Breast epithelium (tissue), 4 donors: ENCODE measurements around the gene VMO1. TPM values are rescaled to one million over a fixed set of nuclear protein-coding genes. Genes with fewer than 3 reads are reported as not detected.

Experiments used
- DNase-seq, 2 donors: peaks; one replicate each; pipeline ENCODE4 v3.0.0-alpha.2; 2019; ENCODE audit warnings: low spot score in 2 of 2
- H3K27ac ChIP-seq, 2 donors: fragments of 200-600 bp; sonication (generic) in 1 of 2; one replicate each; pipeline ENCODE4 v1.5.1; 2016 to 2019; ENCODE audit warnings: mild to moderate bottlenecking in 1 of 2
- H3K27me3 ChIP-seq, 2 donors: fragments of 200-600 bp; sonication (generic) in 1 of 2; one replicate each; pipeline versions ENCODE4 v1.5.1 to v1.6.0; 2017 to 2019; ENCODE audit warnings: control low read depth in 1 of 2, mild to moderate bottlenecking in 1 of 2
- H3K36me3 ChIP-seq: fragments of 200-600 bp; one replicate; pipeline ENCODE4 v1.5.1; 2019
- H3K4me1 ChIP-seq, 2 donors: fragments of 200-600 bp; sonication (generic); one replicate each; pipeline ENCODE4 v1.5.1; 2016 to 2019; ENCODE audit warnings: control low read depth in 1 of 2
- H3K4me3 ChIP-seq, 3 donors: fragments of 200-600 bp; sonication (generic); 1 replicate in 2 of 3; 2 replicates in 1 of 3; pipeline ENCODE4 v1.5.1; 2016 to 2019; ENCODE audit warnings: mild to moderate bottlenecking in 3 of 3, moderate library complexity in 2 of 3
- H3K9me3 ChIP-seq, 2 donors: fragments of 200-600 bp; sonication (generic) in 1 of 2; one replicate each; pipeline ENCODE4 v1.5.1; 2016 to 2019; ENCODE audit warnings: control low read depth in 1 of 2
- CTCF ChIP-seq, 3 donors: fragments of 450-650 bp; IDR thresholded peaks; one replicate each; pipeline ENCODE4 v1.5.1; 2016 to 2017; ENCODE audit warnings: antibody characterized with exemption in 3 of 3, mild to moderate bottlenecking in 3 of 3, moderate library complexity in 3 of 3
- POLR2A ChIP-seq: fragments of 450-650 bp; IDR thresholded peaks from one replicate; pipeline ENCODE4 v1.6.1; 2016; ENCODE audit warnings: antibody characterized with exemption, mild to moderate bottlenecking, moderate library complexity
- POLR2AphosphoS5 ChIP-seq, 3 donors: sonication (generic); formaldehyde crosslinking; IDR thresholded peaks; one replicate each; pipeline ENCODE4 v1.6.1; 2017; ENCODE audit warnings: antibody characterized with exemption in 3 of 3
- intact Hi-C: fragments of 100-400 bp; cut with DNase I; formaldehyde crosslinking; loops from one replicate; pipeline ENCODE4 v1.15.1; 2023; ENCODE audit warnings: low total_unique reads
- total RNA-seq, 3 donors: library from RNA; depleted of rRNA; stranded (reverse); fragments of >200 nt; gene quantifications; one replicate each; pipeline ENCODE4 v1.1.0, GENCODE V29; 2016

VMO1 gene
- total RNA-seq, 3 donors from 2014 or later, result 0.98 to 5.0 (median 2.6) TPM

GRCh38 chr17:4827399-4827798 is 41.2 kb upstream of the VMO1 start:
- intact Hi-C loops, result no loop called here

GRCh38 chr17:4823373-4824089 is 37.4 kb upstream of the VMO1 start:
- Histone ChIP-seq H3K36me3 (peaks cover 4% of the 10 kb centered on the region), H3K4me3 (no peak overlapping the region), H3K27ac (no peak overlapping the region), H3K9me3 (no peaks in the 10 kb centered on the region), H3K4me1 (no peaks in the 10 kb centered on the region), H3K27me3 (no peaks in the 10 kb centered on the region)
- intact Hi-C loops, result no loop called here
- no peak for DNase-seq
- TF ChIP-seq CTCF (IDR thresholded peaks at IDR 0.05) (no peak), POLR2AphosphoS5 (IDR thresholded peaks at IDR 0.05) (no peak), POLR2A (no peak)

More at GRCh38 chr17:4827399-4827798, 41.2 kb upstream of the VMO1 start:
- Histone ChIP-seq H3K4me3 (no peak overlapping the region), H3K27ac (no peak overlapping the region), H3K27me3 (no peaks in the 10 kb centered on the region), H3K4me1 (no peaks in the 10 kb centered on the region), H3K36me3 (no peaks in the 10 kb centered on the region), H3K9me3 (no peaks in the 10 kb centered on the region)
- TF ChIP-seq CTCF (IDR thresholded peaks at IDR 0.05) (no peak), POLR2A (no peak), POLR2AphosphoS5 (IDR thresholded peaks at IDR 0.05) (no peak)
- DNase-seq, result no peak

GRCh38 chr17:4822835-4823234 is 36.7 kb upstream of the VMO1 start:
- Histone ChIP-seq H3K36me3 (peaks cover 4% of the 10 kb centered on the region), H3K4me3 (no peak overlapping the region), H3K27ac (no peak overlapping the region), H3K4me1 (no peaks in the 10 kb centered on the region), H3K9me3 (no peaks in the 10 kb centered on the region), H3K27me3 (no peaks in the 10 kb centered on the region)
- intact Hi-C loops, result no loop called here
- TF ChIP-seq POLR2A, result no peak
- no peak for TF ChIP-seq CTCF (IDR thresholded peaks at IDR 0.05)
- TF ChIP-seq POLR2AphosphoS5 (IDR thresholded peaks at IDR 0.05), result no peak
- no peak for DNase-seq

- no peak overlapping the region for H3K4me3 ChIP-seq
- TF ChIP-seq CTCF (IDR thresholded peaks at IDR 0.05) (no peak), POLR2A (no peak), POLR2AphosphoS5 (IDR thresholded peaks at IDR 0.05) (no peak)
- H3K9me3 ChIP-seq, result no peaks in the 10 kb centered on the region
- no peak for DNase-seq
- H3K27me3 ChIP-seq, result no peaks in the 10 kb centered on the region
- peaks cover 4% of the 10 kb centered on the region for H3K36me3 ChIP-seq
- intact Hi-C loops, result no loop called here
- no peak overlapping the region for H3K27ac ChIP-seq
- H3K4me1 ChIP-seq, result no peaks in the 10 kb centered on the region
Observed at GRCh38 chr17:4818276-4818675, 32.1 kb upstream of the VMO1 start.

- Histone ChIP-seq H3K36me3 (peaks cover 4% of the 10 kb centered on the region), H3K27me3 (no peaks in the 10 kb centered on the region), H3K27ac (no peak overlapping the region), H3K4me3 (no peak overlapping the region), H3K4me1 (no peaks in the 10 kb centered on the region), H3K9me3 (no peaks in the 10 kb centered on the region)
- no peak for TF ChIP-seq POLR2A
- TF ChIP-seq CTCF (IDR thresholded peaks at IDR 0.05), result no peak
- no peak for TF ChIP-seq POLR2AphosphoS5 (IDR thresholded peaks at IDR 0.05)
- DNase-seq, result no peak
- intact Hi-C loops, result no loop called here
Observed at GRCh38 chr17:4816826-4817225, 30.7 kb upstream of the VMO1 start.
